GM12891 (cell line): ENCODE results near the gene SSR2.
"Not testable (repeated sequence)": the region's sequence is repeated elsewhere in the genome, so short reads cannot be mapped to it uniquely, and the experiment has no call there.

Experiments used
- PAX5 ChIP-seq: IDR thresholded peaks from 2 replicates; pipeline ENCODE4 v1.6.1; 2011; ENCODE audit warnings: low read length, moderate library complexity, mild to moderate bottlenecking; ENCODE audit not compliant: insufficient read depth, severe bottlenecking
- POLR2A ChIP-seq: IDR thresholded peaks from 2 replicates; pipeline ENCODE4 v1.6.1; 2011; ENCODE audit warnings: low read depth, low read length, control low read depth
- POLR2AphosphoS5 ChIP-seq: IDR thresholded peaks from 2 replicates; pipeline ENCODE4 v1.6.1; 2011; ENCODE audit warnings: low read depth, low read length, control low read depth
- SPI1 ChIP-seq: IDR thresholded peaks from 2 replicates; pipeline ENCODE4 v1.6.1; 2011; ENCODE audit warnings: low read depth, low read length, control low read depth
- TAF1 ChIP-seq: IDR thresholded peaks from 2 replicates; pipeline ENCODE4 v1.6.1; 2011; ENCODE audit warnings: low read depth, low read length, control low read depth

DNA sequence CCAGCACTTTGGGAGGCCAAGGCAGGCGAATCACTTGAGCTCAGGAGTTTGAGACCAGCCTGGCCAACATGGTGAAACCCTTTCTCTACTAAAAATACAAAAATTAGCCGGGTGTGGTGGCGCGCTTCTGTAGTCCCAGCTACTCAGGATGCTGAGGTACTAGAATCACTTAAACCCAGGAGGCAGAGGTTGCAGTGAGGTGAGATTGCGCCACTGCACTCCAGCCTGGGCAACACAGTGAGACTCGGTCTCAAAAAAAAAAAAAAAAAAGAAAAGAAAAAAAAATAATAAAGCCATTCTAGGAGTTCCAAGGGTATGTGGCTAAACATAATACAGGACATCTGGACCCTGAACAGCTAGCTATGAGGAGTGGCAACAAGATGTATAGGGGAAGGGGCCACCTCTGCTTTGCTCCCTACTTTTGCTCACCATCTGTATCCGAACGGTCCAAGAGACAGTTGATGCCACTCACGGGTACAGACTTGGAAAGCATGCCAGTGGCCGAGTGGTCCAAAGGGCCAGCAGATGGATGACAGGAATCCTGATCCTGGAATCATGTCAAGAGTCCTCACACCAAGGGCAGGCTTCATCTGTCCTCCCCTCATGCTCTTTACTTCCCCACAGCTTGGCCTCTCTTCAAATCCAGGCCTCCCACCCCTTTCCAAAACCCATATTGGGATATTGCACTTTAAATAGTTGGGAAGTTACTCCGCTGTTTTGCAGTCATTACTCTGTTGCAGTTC, 35.7 kb downstream of the SSR2 start:
- TF ChIP-seq POLR2A, SPI1, TAF1, POLR2AphosphoS5, PAX5: not testable (repeated sequence)
